CD8-positive, alpha-beta memory T cell (primary cell): ENCODE measurements around the gene NDUFS6. TPM values are rescaled to one million over a fixed set of nuclear protein-coding genes. Genes with fewer than 3 reads are reported as not detected.
A peak's percentile ranks its signal among the peaks of the same experiment; 100 is the strongest.

Experiments used
- CTCF ChIA-PET: fragments of 350-600 bp; sonication (Branson Sonifier 250); formaldehyde crosslinking; loops from one replicate; lab custom pipeline; 2021; ENCODE audit warnings: antibody characterized with exemption; lab: Charles Lee
- POLR2A ChIA-PET: fragments of 350-600 bp; sonication (Branson Sonifier 250); formaldehyde crosslinking; loops from one replicate; lab custom pipeline; 2021; ENCODE audit warnings: antibody characterized with exemption; lab: Charles Lee
- DNase-seq, 5 donors: peaks; one replicate each; pipeline versions ENCODE4 v3.0.0 to v3.0.0-alpha.2; 2020 to 2022; ENCODE audit warnings: mixed read lengths in 1 of 5
- H3K27ac ChIP-seq: one replicate; pipeline ENCODE4 v1.7.0; 2013; ENCODE audit warnings: low read depth, mild to moderate bottlenecking, low read length, moderate library complexity
- H3K27me3 ChIP-seq: 2 replicates; pipeline ENCODE4 v1.7.0; 2013; ENCODE audit warnings: low read length, mild to moderate bottlenecking; ENCODE audit not compliant: insufficient read depth, poor library complexity, severe bottlenecking
- H3K36me3 ChIP-seq: 2 replicates; pipeline ENCODE4 v1.7.0; 2013; ENCODE audit warnings: mild to moderate bottlenecking, low read length, moderate library complexity; ENCODE audit not compliant: insufficient read depth
- H3K4me1 ChIP-seq: 2 replicates; pipeline ENCODE4 v1.7.0; 2013; ENCODE audit warnings: mild to moderate bottlenecking, low read length, moderate library complexity; ENCODE audit not compliant: insufficient read depth
- H3K4me3 ChIP-seq: 2 replicates; pipeline ENCODE4 v1.7.0; 2013; ENCODE audit warnings: mild to moderate bottlenecking, low read length
- H3K9me3 ChIP-seq: 2 replicates; pipeline ENCODE4 v1.7.0; 2013; ENCODE audit warnings: mild to moderate bottlenecking, low read length
- H3K27ac Mint-ChIP-seq, 8 donors: one replicate each; pipeline ENCODE4 v1.8.0; 2020 to 2021; ENCODE audit warnings: mixed read lengths in 8 of 8, mild to moderate bottlenecking in 6 of 8, inconsistent platforms in 3 of 8, moderate library complexity in 3 of 8
- H3K27me3 Mint-ChIP-seq, 2 donors: one replicate each; pipeline ENCODE4 v1.8.0; 2020 to 2021; ENCODE audit warnings: mixed read lengths in 2 of 2, mild to moderate bottlenecking in 1 of 2, moderate library complexity in 1 of 2
- H3K36me3 Mint-ChIP-seq, 3 donors: one replicate each; pipeline ENCODE4 v1.8.0; 2020 to 2021; ENCODE audit warnings: mixed read lengths in 3 of 3, inconsistent platforms in 1 of 3, mild to moderate bottlenecking in 1 of 3
- H3K4me1 Mint-ChIP-seq, 3 donors: one replicate each; pipeline ENCODE4 v1.8.0; 2020 to 2021; ENCODE audit warnings: mixed read lengths in 3 of 3, inconsistent platforms in 1 of 3, mild to moderate bottlenecking in 1 of 3
- H3K4me3 Mint-ChIP-seq, 7 donors: one replicate each; pipeline ENCODE4 v1.8.0; 2020 to 2021; ENCODE audit warnings: mixed read lengths in 7 of 7, mild to moderate bottlenecking in 6 of 7, moderate library complexity in 4 of 7, inconsistent platforms in 2 of 7
- H3K9me3 Mint-ChIP-seq, 5 donors: one replicate each; pipeline ENCODE4 v1.8.0; 2020 to 2022; ENCODE audit warnings: mixed read lengths in 5 of 5, mild to moderate bottlenecking in 3 of 5, moderate library complexity in 2 of 5, inconsistent platforms in 1 of 5
- polyA plus RNA-seq: library from polyadenylated mRNA; unstranded; fragments of 300-500 nt; fragmentation: Illumina TruSeq; gene quantifications from one replicate; pipeline ENCODE4 v1.2.3, GENCODE V29; 2021
- total RNA-seq, 2 experiments: library from RNA; stranded (reverse); gene quantifications; one replicate each; pipeline ENCODE4 v1.2.3, GENCODE V29; 2021

NDUFS6 gene
- total RNA-seq: 10 to 100 TPM; 43.4 to 44.2 TPM
- 83.7 TPM for polyA plus RNA-seq

- Mint-ChIP-seq H3K4me1 (peaks cover 47 to 73% (median 73%) of the 10 kb centered on the region in 3 donors), H3K4me3 (peak within 1 kb of the TSS; percentile 97 to 100 (median 99)), H3K27me3 (peaks cover 0 to 2% of the 10 kb centered on the region in 2 donors), H3K9me3 (no peaks in the 10 kb centered on the region), H3K27ac (peak within 1 kb of the TSS; percentile 97 to 99 (median 99)), H3K36me3 (peaks cover 3 to 82% (median 19%) of the 10 kb centered on the region in 3 donors)
- Histone ChIP-seq H3K4me3 (peak within 1 kb of the TSS; percentile 93), H3K36me3 (peaks cover 44% of the 10 kb centered on the region), H3K27ac (peak within 1 kb of the TSS; percentile 90), H3K4me1 (peaks cover 18% of the 10 kb centered on the region), H3K9me3 (no peaks in the 10 kb centered on the region), H3K27me3 (no peaks in the 10 kb centered on the region)
- ChIA-PET POLR2A (interaction anchor here (0.8 to 1.5 kb wide), 2 partner anchors 8 to 415 kb away, joined by 4 to 5 read pairs; no protein-coding TSS in a partner anchor), CTCF (interaction anchor here (1.3 to 2.0 kb wide), 3 partner anchors 9 to 38 kb away, joined by 3 to 5 read pairs (median 4); no protein-coding TSS in a partner anchor)
- DNase-seq: peak; percentile 71 to 83 (median 75)
Measured at GRCh38 chr5:1801222-1801966, at the start of gene NDUFS6. Gene NDUFS6, plus strand, starts transcription at chr5:1801407. Its CDS starts 11 bp downstream, at chr5:1801418.

DNA sequence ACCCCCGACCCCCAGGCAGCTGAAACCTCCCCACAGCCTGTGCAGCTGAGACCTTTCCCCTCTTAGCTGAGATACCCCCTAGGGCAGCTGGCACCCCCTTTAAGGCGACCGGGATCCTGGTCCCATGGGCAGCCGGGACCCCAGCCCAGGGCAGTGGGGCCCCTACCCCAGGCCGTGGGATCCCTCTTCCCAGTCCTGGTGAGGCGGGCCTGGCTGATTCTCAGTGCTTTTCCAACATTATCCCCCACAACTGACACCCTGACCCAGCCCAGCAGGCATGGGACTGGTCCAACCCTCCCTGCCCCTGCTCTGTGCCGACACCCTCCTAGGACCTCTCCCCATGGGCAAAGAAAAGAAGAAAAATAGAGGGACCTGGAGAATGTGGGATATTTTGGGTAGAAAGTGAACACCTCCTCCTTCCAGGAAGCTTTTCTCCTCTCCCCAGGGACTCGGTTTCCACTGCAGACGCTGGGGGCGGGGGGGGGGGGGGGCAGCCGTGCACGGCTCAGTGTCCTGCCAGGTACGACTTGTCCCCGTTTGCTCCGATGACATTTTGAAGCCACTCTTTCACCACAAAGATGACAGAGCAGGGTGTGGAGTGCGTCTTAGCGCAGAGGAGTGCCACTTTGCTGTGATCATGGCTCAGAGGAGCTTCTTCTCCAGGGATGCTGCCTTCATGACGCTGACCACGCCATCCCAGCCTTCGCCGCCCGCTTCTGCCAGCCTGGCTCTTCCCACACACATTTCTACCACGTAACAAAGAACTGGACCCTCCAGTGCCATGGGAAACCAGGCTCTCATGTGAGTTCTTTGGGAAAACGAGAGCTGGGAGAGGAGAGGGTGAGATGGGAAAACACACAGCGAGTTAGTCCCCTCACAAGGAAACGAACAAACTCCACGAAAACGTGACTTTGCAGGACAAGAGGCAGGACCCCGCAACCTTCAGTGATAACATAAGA is 49.1 kb upstream of the NDUFS6 start:
- Histone ChIP-seq H3K36me3 (no peaks in the 10 kb centered on the region), H3K27ac (no peak overlapping the region), H3K27me3 (no peaks in the 10 kb centered on the region), H3K9me3 (no peaks in the 10 kb centered on the region), H3K4me1 (no peaks in the 10 kb centered on the region), H3K4me3 (no peak overlapping the region)
- ChIA-PET CTCF (no interaction called here), POLR2A (no interaction called here)
- DNase-seq: no peak
- H3K36me3 Mint-ChIP-seq: no peaks in the 10 kb centered on the region
- no peak overlapping the region for H3K4me3 Mint-ChIP-seq
- H3K27ac Mint-ChIP-seq: no peak overlapping the region
- no peaks in the 10 kb centered on the region for H3K4me1 Mint-ChIP-seq
- no peaks in the 10 kb centered on the region for H3K9me3 Mint-ChIP-seq
- H3K27me3 Mint-ChIP-seq: peaks cover 2 to 22% of the 10 kb centered on the region in 2 donors

GRCh38 chr5:1752881-1753280 is 48.3 kb upstream of the NDUFS6 start:
- H3K27me3 ChIP-seq: no peaks in the 10 kb centered on the region
- POLR2A ChIA-PET: no interaction called here
- Mint-ChIP-seq H3K4me1 (no peaks in the 10 kb centered on the region), H3K27me3 (peaks cover 2 to 21% of the 10 kb centered on the region in 2 donors), H3K27ac (no peak overlapping the region), H3K36me3 (no peaks in the 10 kb centered on the region), H3K4me3 (no peak overlapping the region), H3K9me3 (no peaks in the 10 kb centered on the region)
- no peak overlapping the region for H3K4me3 ChIP-seq
- H3K9me3 ChIP-seq: no peaks in the 10 kb centered on the region
- CTCF ChIA-PET: no interaction called here
- H3K4me1 ChIP-seq: no peaks in the 10 kb centered on the region
- no peaks in the 10 kb centered on the region for H3K36me3 ChIP-seq
- no peak for DNase-seq
- H3K27ac ChIP-seq: no peak overlapping the region

DNA sequence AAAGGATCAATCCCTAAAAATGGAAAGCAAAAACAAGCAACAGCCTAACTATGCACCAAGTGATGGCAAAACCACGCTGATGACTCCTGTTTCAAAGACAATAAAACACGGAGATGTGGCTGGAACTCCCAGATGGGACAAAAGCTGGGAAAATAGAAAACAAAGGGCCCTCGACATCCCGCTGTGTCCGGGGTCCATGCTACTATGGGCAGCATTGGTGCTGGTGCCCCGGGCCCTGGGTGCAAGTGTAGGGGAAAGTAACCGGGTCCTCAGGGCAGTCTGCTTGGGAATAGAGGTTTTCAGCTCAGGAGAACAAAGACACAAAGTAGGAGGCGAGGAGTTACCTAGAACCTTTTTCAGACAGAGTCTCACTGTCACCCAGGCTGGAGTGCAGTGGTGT is 47.7 kb upstream of the NDUFS6 start:
- Mint-ChIP-seq H3K36me3 (no peaks in the 10 kb centered on the region), H3K9me3 (peaks cover 3 to 6% (median 4%) of the 10 kb centered on the region in 5 donors), H3K27me3 (peaks cover 2 to 20% of the 10 kb centered on the region in 2 donors), H3K4me3 (no peak overlapping the region), H3K27ac (no peak overlapping the region), H3K4me1 (no peaks in the 10 kb centered on the region)
- Histone ChIP-seq H3K4me1 (no peaks in the 10 kb centered on the region), H3K9me3 (no peaks in the 10 kb centered on the region), H3K4me3 (no peak overlapping the region), H3K36me3 (no peaks in the 10 kb centered on the region), H3K27ac (no peak overlapping the region), H3K27me3 (no peaks in the 10 kb centered on the region)
- ChIA-PET CTCF (no interaction called here), POLR2A (no interaction called here)
- DNase-seq: no peak

DNA sequence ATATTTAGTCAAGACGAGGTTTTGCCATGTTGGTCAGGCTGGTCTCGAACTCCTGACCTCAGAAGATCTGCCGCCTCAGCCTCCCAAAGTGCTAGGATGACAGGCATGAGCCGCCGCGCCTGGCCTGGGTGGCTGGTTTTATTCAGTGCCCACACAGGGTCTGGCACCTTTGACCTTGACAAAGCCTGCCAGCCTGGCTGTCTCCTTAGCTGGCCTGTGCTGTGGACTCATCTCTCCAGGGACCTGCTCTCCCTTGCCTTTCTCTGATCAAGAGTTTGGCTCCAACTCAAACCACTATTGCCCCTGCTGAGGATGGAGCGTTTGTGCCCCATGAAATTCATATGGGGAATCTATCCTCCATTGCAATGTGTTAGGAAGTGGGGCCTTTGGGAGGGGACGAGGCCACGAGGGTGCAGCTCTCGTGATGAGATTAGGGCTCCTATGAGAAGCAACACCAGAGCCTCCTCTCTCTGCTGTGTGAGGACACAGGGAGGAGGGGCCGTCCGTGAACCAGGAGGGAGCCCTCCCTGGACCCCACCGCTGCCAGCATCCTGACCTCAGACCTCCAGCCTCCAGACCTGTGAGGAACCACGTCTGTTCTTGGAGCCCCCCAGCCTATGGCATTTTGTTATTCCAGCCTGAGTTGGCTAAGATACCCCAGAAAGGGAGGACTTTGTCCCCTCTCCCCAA is 46.5 kb upstream of the NDUFS6 start:
- Mint-ChIP-seq H3K36me3 (no peaks in the 10 kb centered on the region), H3K4me3 (no peak overlapping the region), H3K4me1 (no peaks in the 10 kb centered on the region), H3K27me3 (peaks cover 11 to 22% of the 10 kb centered on the region in 2 donors), H3K27ac (peak overlapping the region in 1 of 8 donors; percentile 37), H3K9me3 (peaks cover 7 to 10% (median 8%) of the 10 kb centered on the region in 5 donors)
- H3K27me3 ChIP-seq: no peaks in the 10 kb centered on the region
- POLR2A ChIA-PET: no interaction called here
- no peaks in the 10 kb centered on the region for H3K36me3 ChIP-seq
- H3K4me3 ChIP-seq: no peak overlapping the region
- H3K27ac ChIP-seq: no peak overlapping the region
- no peaks in the 10 kb centered on the region for H3K9me3 ChIP-seq
- no peaks in the 10 kb centered on the region for H3K4me1 ChIP-seq
- CTCF ChIA-PET: interaction anchor here (0.7 kb wide), 1 partner anchor 10 kb away, joined by 3 read pairs; no protein-coding TSS in a partner anchor
- DNase-seq: no peak

DNA sequence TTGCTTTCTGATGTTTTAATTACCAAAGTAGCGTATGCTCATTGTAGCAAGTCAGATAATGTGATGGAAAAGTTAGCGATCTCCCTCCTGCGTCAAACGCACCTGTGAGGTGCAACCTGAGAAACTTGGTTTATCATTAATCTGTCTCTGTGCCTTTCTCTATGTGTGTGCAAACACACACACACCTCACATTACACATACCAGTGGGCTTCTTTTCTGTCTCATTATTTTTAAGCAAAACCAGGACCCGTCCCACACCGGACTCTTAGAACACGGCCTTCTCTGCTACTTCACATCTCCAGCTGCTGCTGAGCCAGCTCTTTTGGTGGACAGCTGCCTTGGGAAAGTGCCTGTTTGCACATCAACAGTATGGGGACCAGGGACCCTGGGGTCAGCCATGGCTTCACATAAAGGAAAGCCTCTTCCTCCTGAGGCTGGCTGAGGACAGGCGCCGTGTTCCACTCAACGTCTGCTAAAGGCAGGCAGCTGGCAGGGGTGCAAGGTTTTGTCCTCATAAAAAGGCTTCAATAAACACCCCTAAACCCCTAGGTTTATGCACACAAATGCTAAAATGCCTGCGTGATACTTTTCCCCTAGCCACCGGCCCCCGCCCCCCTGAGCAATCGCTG is 45.8 kb upstream of the NDUFS6 start:
- H3K27me3 Mint-ChIP-seq: peaks cover 11 to 18% of the 10 kb centered on the region in 2 donors
- H3K9me3 Mint-ChIP-seq: peaks cover 7 to 10% (median 8%) of the 10 kb centered on the region in 5 donors
- CTCF ChIA-PET: interaction anchor here (0.7 kb wide), 1 partner anchor 9 kb away, joined by 3 read pairs; no protein-coding TSS in a partner anchor
- H3K27me3 ChIP-seq: no peaks in the 10 kb centered on the region
- no peaks in the 10 kb centered on the region for H3K9me3 ChIP-seq
- H3K4me1 Mint-ChIP-seq: no peaks in the 10 kb centered on the region
- no peak overlapping the region for H3K27ac ChIP-seq
- H3K4me3 ChIP-seq: no peak overlapping the region
- peak overlapping the region in 1 of 7 donors; percentile 72 for H3K4me3 Mint-ChIP-seq
- DNase-seq: no peak
- H3K36me3 Mint-ChIP-seq: no peaks in the 10 kb centered on the region
- no peaks in the 10 kb centered on the region for H3K36me3 ChIP-seq
- POLR2A ChIA-PET: no interaction called here
- H3K4me1 ChIP-seq: no peaks in the 10 kb centered on the region
- no peak overlapping the region for H3K27ac Mint-ChIP-seq

GRCh38 chr5:1756481-1756880 is 44.7 kb upstream of the NDUFS6 start:
- CTCF ChIA-PET: no interaction called here
- no peak for DNase-seq
- Histone ChIP-seq H3K27me3 (no peaks in the 10 kb centered on the region), H3K4me1 (no peaks in the 10 kb centered on the region), H3K4me3 (no peak overlapping the region), H3K27ac (no peak overlapping the region), H3K36me3 (no peaks in the 10 kb centered on the region), H3K9me3 (no peaks in the 10 kb centered on the region)
- peaks cover 7 to 10% (median 8%) of the 10 kb centered on the region in 5 donors for H3K9me3 Mint-ChIP-seq
- no peaks in the 10 kb centered on the region for H3K4me1 Mint-ChIP-seq
- no peak overlapping the region for H3K27ac Mint-ChIP-seq
- no peaks in the 10 kb centered on the region for H3K36me3 Mint-ChIP-seq
- POLR2A ChIA-PET: no interaction called here
- no peak overlapping the region for H3K4me3 Mint-ChIP-seq
- peaks cover 10 to 18% of the 10 kb centered on the region in 2 donors for H3K27me3 Mint-ChIP-seq
